B cell (primary cell): ENCODE measurements around the gene FAXC.
"Not testable (repeated sequence)": the region's sequence is repeated elsewhere in the genome, so short reads cannot be mapped to it uniquely, and the experiment has no call there.

Experiments
- CTCF ChIP-seq: fragments of 200-600 bp; IDR thresholded peaks from one replicate; pipeline ENCODE4 v1.8.0; 2022; ENCODE audit warnings: antibody characterized with exemption, mild to moderate bottlenecking
- EZH2 ChIP-seq: IDR thresholded peaks from 2 replicates; pipeline ENCODE4 v1.6.1; 2012; ENCODE audit warnings: borderline replicate concordance, low read depth, mild to moderate bottlenecking, moderate library complexity, low read length; ENCODE audit not compliant: insufficient read depth, poor library complexity, severe bottlenecking

GRCh38 chr6:99265447-99265846, 84.0 kb downstream of the FAXC start:
- TF ChIP-seq EZH2, CTCF: not testable (repeated sequence)
